ENCODE results near the gene IGLL5.

Gene IGLL5

GRCh38 chr22:22930571-22931556 is 43.2 kb downstream of the IGLL5 start:
- Histone ChIP-seq H3K9me3 (ENCODE audit: control insufficient read depth, insufficient read depth, low read length) (no peaks in the 10 kb centered on the region), H3K36me3 (ENCODE audit: control insufficient read depth, insufficient read depth, low read length) (no peaks in the 10 kb centered on the region), H3K4me1 (ENCODE audit: control insufficient read depth, insufficient read depth, low read length) (peaks cover 3% of the 10 kb centered on the region), H3K4me3 (ENCODE audit: low read depth, low read length) (no peak overlapping the region), H3K9ac (ENCODE audit: low read depth, low read length) (no peak overlapping the region), H3K27me3 (ENCODE audit: control insufficient read depth, insufficient read depth, low read length) (no peaks in the 10 kb centered on the region)

- no peak overlapping the region for H3K4me3 ChIP-seq (ENCODE audit: low read depth, low read length)
- no peak overlapping the region for H3K9ac ChIP-seq (ENCODE audit: low read depth, low read length)
- H3K27me3 ChIP-seq (ENCODE audit: control insufficient read depth, insufficient read depth, low read length): no peaks in the 10 kb centered on the region
- H3K4me1 ChIP-seq (ENCODE audit: control insufficient read depth, insufficient read depth, low read length): no peaks in the 10 kb centered on the region
- H3K9me3 ChIP-seq (ENCODE audit: control insufficient read depth, insufficient read depth, low read length): no peaks in the 10 kb centered on the region
- H3K36me3 ChIP-seq (ENCODE audit: control insufficient read depth, insufficient read depth, low read length): no peaks in the 10 kb centered on the region
Measured at GRCh38 chr22:22931557-22932270, 44.1 kb downstream of the IGLL5 start.

GRCh38 chr22:22932512-22932941 is 44.9 kb downstream of the IGLL5 start:
- H3K9ac ChIP-seq (ENCODE audit: low read depth, low read length): no peak overlapping the region
- H3K36me3 ChIP-seq (ENCODE audit: control insufficient read depth, insufficient read depth, low read length): no peaks in the 10 kb centered on the region
- H3K4me3 ChIP-seq (ENCODE audit: low read depth, low read length): no peak overlapping the region
- H3K4me1 ChIP-seq (ENCODE audit: control insufficient read depth, insufficient read depth, low read length): no peaks in the 10 kb centered on the region
- no peaks in the 10 kb centered on the region for H3K27me3 ChIP-seq (ENCODE audit: control insufficient read depth, insufficient read depth, low read length)
- H3K9me3 ChIP-seq (ENCODE audit: control insufficient read depth, insufficient read depth, low read length): no peaks in the 10 kb centered on the region

- Histone ChIP-seq H3K36me3 (ENCODE audit: control insufficient read depth, insufficient read depth, low read length) (no peaks in the 10 kb centered on the region), H3K9me3 (ENCODE audit: control insufficient read depth, insufficient read depth, low read length) (no peaks in the 10 kb centered on the region), H3K27me3 (ENCODE audit: control insufficient read depth, insufficient read depth, low read length) (peaks cover 2% of the 10 kb centered on the region), H3K4me3 (ENCODE audit: low read depth, low read length) (no peak overlapping the region), H3K9ac (ENCODE audit: low read depth, low read length) (no peak overlapping the region), H3K4me1 (ENCODE audit: control insufficient read depth, insufficient read depth, low read length) (no peaks in the 10 kb centered on the region)
Measured at GRCh38 chr22:22933100-22933806, 45.6 kb downstream of the IGLL5 start.

GRCh38 chr22:22933807-22934542 is 46.4 kb downstream of the IGLL5 start:
- Histone ChIP-seq H3K9ac (ENCODE audit: low read depth, low read length) (no peak overlapping the region), H3K36me3 (ENCODE audit: control insufficient read depth, insufficient read depth, low read length) (no peaks in the 10 kb centered on the region), H3K4me3 (ENCODE audit: low read depth, low read length) (no peak overlapping the region), H3K27me3 (ENCODE audit: control insufficient read depth, insufficient read depth, low read length) (peaks cover 3% of the 10 kb centered on the region), H3K4me1 (ENCODE audit: control insufficient read depth, insufficient read depth, low read length) (no peaks in the 10 kb centered on the region), H3K9me3 (ENCODE audit: control insufficient read depth, insufficient read depth, low read length) (no peaks in the 10 kb centered on the region)

GRCh38 chr22:22934543-22935055 is 47.0 kb downstream of the IGLL5 start:
- H3K9me3 ChIP-seq (ENCODE audit: control insufficient read depth, insufficient read depth, low read length): no peaks in the 10 kb centered on the region
- no peaks in the 10 kb centered on the region for H3K36me3 ChIP-seq (ENCODE audit: control insufficient read depth, insufficient read depth, low read length)
- H3K27me3 ChIP-seq (ENCODE audit: control insufficient read depth, insufficient read depth, low read length): peaks cover 3% of the 10 kb centered on the region
- no peak overlapping the region for H3K9ac ChIP-seq (ENCODE audit: low read depth, low read length)
- H3K4me1 ChIP-seq (ENCODE audit: control insufficient read depth, insufficient read depth, low read length): no peaks in the 10 kb centered on the region
- no peak overlapping the region for H3K4me3 ChIP-seq (ENCODE audit: low read depth, low read length)

GRCh38 chr22:22935056-22935545 is 47.5 kb downstream of the IGLL5 start:
- H3K27me3 ChIP-seq (ENCODE audit: control insufficient read depth, insufficient read depth, low read length): peaks cover 4% of the 10 kb centered on the region
- H3K9me3 ChIP-seq (ENCODE audit: control insufficient read depth, insufficient read depth, low read length): no peaks in the 10 kb centered on the region
- H3K36me3 ChIP-seq (ENCODE audit: control insufficient read depth, insufficient read depth, low read length): no peaks in the 10 kb centered on the region
- H3K4me3 ChIP-seq (ENCODE audit: low read depth, low read length): no peak overlapping the region
- no peak overlapping the region for H3K9ac ChIP-seq (ENCODE audit: low read depth, low read length)
- no peaks in the 10 kb centered on the region for H3K4me1 ChIP-seq (ENCODE audit: control insufficient read depth, insufficient read depth, low read length)

GRCh38 chr22:22935546-22936157 is 48.0 kb downstream of the IGLL5 start:
- no peak overlapping the region for H3K9ac ChIP-seq (ENCODE audit: low read depth, low read length)

GRCh38 chr22:22936180-22936914 is 48.7 kb downstream of the IGLL5 start:
- Histone ChIP-seq H3K36me3 (ENCODE audit: control insufficient read depth, insufficient read depth, low read length) (no peaks in the 10 kb centered on the region), H3K9me3 (ENCODE audit: control insufficient read depth, insufficient read depth, low read length) (no peaks in the 10 kb centered on the region), H3K9ac (ENCODE audit: low read depth, low read length) (no peak overlapping the region), H3K4me1 (ENCODE audit: control insufficient read depth, insufficient read depth, low read length) (no peaks in the 10 kb centered on the region), H3K27me3 (ENCODE audit: control insufficient read depth, insufficient read depth, low read length) (peaks cover 11% of the 10 kb centered on the region), H3K4me3 (ENCODE audit: low read depth, low read length) (no peak overlapping the region)

More at GRCh38 chr22:22935546-22936157, 48.0 kb downstream of the IGLL5 start:
- no peaks in the 10 kb centered on the region for H3K36me3 ChIP-seq (ENCODE audit: control insufficient read depth, insufficient read depth, low read length)
- H3K4me1 ChIP-seq (ENCODE audit: control insufficient read depth, insufficient read depth, low read length): no peaks in the 10 kb centered on the region
- H3K4me3 ChIP-seq (ENCODE audit: low read depth, low read length): no peak overlapping the region
- no peaks in the 10 kb centered on the region for H3K9me3 ChIP-seq (ENCODE audit: control insufficient read depth, insufficient read depth, low read length)
- H3K27me3 ChIP-seq (ENCODE audit: control insufficient read depth, insufficient read depth, low read length): peaks cover 9% of the 10 kb centered on the region

Data from iPS-15b (cell line).